ENCODE data around the gene CCDC102A. TPM values are rescaled to one million over a fixed set of nuclear protein-coding genes. Genes with fewer than 3 reads are reported as not detected.
"Not testable (repeated sequence)": the region's sequence is repeated elsewhere in the genome, so short reads cannot be mapped to it uniquely, and the experiment has no call there.

The CCDC102A gene
- total RNA-seq, 2 donors from 2014 or later = 16.7 to 21.2 TPM

DNA sequence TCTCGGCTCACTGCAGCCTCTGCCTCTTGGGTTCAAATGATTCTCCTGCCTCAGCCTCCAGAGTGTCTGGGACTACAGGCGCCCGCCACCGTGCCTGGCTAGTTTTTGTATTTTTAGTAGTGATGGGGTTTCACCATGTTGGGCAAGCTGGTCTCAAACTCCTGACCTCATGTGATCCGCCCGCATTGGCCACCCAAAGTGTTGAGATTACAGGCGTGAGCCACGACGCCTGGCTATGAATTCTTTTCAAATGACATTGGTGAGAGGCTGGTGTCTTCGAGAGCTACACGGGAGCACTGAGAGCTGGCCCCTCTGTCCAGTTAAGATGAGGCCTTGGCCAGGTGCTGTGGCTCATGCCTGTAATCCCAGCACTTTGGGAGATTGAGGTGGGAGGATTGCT is 36.4 kb downstream of the CCDC102A start:
- H3K27me3 Mint-ChIP-seq; H3K9me3 Mint-ChIP-seq; H3K27ac Mint-ChIP-seq; H3K4me3 Mint-ChIP-seq; H3K36me3 Mint-ChIP-seq (ENCODE audit: low read depth); H3K4me1 Mint-ChIP-seq; ATAC-seq (replicated peaks): not testable (repeated sequence)

GRCh38 chr16:57498031-57498430 is 38.3 kb downstream of the CCDC102A start:
- Mint-ChIP-seq H3K27ac (no peak overlapping the region), H3K4me3 (no peak overlapping the region), H3K4me1 (no peaks in the 10 kb centered on the region), H3K36me3 (ENCODE audit: low read depth) (no peaks in the 10 kb centered on the region), H3K9me3 (no peaks in the 10 kb centered on the region), H3K27me3 (peaks cover 7% of the 10 kb centered on the region)
- no peak for ATAC-seq (replicated peaks)

GRCh38 chr16:57497121-57497520 is 39.2 kb downstream of the CCDC102A start:
- H3K9me3 Mint-ChIP-seq = no peaks in the 10 kb centered on the region
- no peaks in the 10 kb centered on the region for H3K36me3 Mint-ChIP-seq (ENCODE audit: low read depth)
- H3K4me3 Mint-ChIP-seq = no peak overlapping the region
- ATAC-seq (replicated peaks) = no peak
- H3K27ac Mint-ChIP-seq = no peak overlapping the region
- H3K4me1 Mint-ChIP-seq = no peaks in the 10 kb centered on the region
- H3K27me3 Mint-ChIP-seq = peaks cover 7% of the 10 kb centered on the region

GRCh38 chr16:57493767-57494166 is 42.6 kb downstream of the CCDC102A start:
- H3K27me3 Mint-ChIP-seq = peaks cover 7% of the 10 kb centered on the region
- no peak overlapping the region for H3K27ac Mint-ChIP-seq
- H3K4me3 Mint-ChIP-seq = no peak overlapping the region
- ATAC-seq (replicated peaks) = no peak
- H3K36me3 Mint-ChIP-seq (ENCODE audit: low read depth) = no peaks in the 10 kb centered on the region
- H3K4me1 Mint-ChIP-seq = no peaks in the 10 kb centered on the region
- no peaks in the 10 kb centered on the region for H3K9me3 Mint-ChIP-seq

- H3K36me3 Mint-ChIP-seq (ENCODE audit: low read depth) = no peaks in the 10 kb centered on the region
- peaks cover 3% of the 10 kb centered on the region for H3K27me3 Mint-ChIP-seq
- H3K4me1 Mint-ChIP-seq = peaks cover 6% of the 10 kb centered on the region
- no peak overlapping the region for H3K27ac Mint-ChIP-seq
- no peaks in the 10 kb centered on the region for H3K9me3 Mint-ChIP-seq
- no peak overlapping the region for H3K4me3 Mint-ChIP-seq
- no peak for ATAC-seq (replicated peaks)
Measured at GRCh38 chr16:57489229-57489628, 47.1 kb downstream of the CCDC102A start.

- peak overlapping the region; percentile 74 for H3K27ac Mint-ChIP-seq
- ATAC-seq (replicated peaks) = no peak
Measured at GRCh38 chr16:57486858-57487834, 49.2 kb downstream of the CCDC102A start.

DNA sequence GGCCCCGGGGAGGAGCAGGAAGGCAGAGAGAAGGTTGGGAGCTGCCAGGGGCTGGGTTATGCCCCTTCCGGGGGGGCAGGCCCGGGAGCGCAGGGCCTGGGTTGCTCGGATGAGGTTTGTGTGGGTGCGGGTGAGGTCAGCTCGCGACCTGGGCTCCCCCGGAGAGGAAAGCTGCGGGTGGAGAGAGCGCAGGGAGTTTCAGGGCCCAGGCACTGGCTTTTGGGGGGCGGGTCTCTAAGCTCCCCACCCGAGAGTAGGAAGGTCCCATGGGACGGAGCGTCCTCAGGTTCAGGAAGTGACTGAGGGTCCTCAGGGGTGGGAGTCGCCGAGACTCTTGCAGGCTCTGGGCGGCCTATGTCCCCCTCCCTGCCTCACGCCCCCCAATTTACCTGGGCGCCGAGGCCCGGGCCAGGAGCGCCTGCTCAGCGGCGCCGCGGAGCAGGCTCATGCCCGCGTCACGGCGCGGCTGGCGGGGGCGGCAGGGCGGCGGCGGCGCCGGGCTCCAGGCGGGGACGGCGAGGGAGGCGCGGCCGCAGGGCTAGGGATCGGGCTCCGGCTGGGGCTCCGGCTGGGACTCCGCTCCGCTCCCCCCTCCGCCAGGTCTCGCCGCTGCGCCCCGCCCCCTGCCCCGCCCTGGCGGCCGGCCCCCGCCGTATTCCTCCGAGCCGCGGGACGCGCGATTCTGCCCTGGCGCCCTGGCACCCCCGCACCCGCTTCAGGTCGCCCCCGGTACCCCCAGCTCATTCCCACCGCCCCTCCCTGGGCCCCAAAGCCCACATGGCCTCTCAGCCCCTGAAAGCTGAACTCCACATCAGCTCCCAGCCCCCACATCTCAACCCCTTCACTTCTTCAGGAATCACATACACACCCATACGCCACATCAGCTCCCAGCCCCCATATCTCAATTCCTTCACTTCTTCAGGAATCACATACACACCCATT is 50.2 kb downstream of the CCDC102A start, which contains the start of gene DOK4:
TSS of gene DOK4 (minus strand) at position 578 of the 942 bp plus-strand sequence. CDS start 6,986 bp downstream, outside the sequence.
- Mint-ChIP-seq H3K27ac (peak within 1 kb of the TSS; percentile 88), H3K27me3 (no peaks in the 10 kb centered on the region)
- peak; percentile 96 for ATAC-seq (replicated peaks)

More at GRCh38 chr16:57486858-57487834, 49.2 kb downstream of the CCDC102A start:
- no peaks in the 10 kb centered on the region for H3K27me3 Mint-ChIP-seq
- H3K4me1 Mint-ChIP-seq = peaks cover 6% of the 10 kb centered on the region
- no peaks in the 10 kb centered on the region for H3K9me3 Mint-ChIP-seq
- H3K4me3 Mint-ChIP-seq = peak overlapping the region; percentile 89
- H3K36me3 Mint-ChIP-seq (ENCODE audit: low read depth) = no peaks in the 10 kb centered on the region

GRCh38 chr16:57485091-57485915 is 51.1 kb downstream of the CCDC102A start:
- no peak for ATAC-seq (replicated peaks)
- no peaks in the 10 kb centered on the region for H3K9me3 Mint-ChIP-seq
- peak overlapping the region; percentile 89 for H3K4me3 Mint-ChIP-seq
- peaks cover 6% of the 10 kb centered on the region for H3K4me1 Mint-ChIP-seq
- no peaks in the 10 kb centered on the region for H3K36me3 Mint-ChIP-seq (ENCODE audit: low read depth)
- H3K27ac Mint-ChIP-seq = peak overlapping the region; percentile 88
- no peaks in the 10 kb centered on the region for H3K27me3 Mint-ChIP-seq

More for the DNA sequence above, 50.2 kb downstream of the CCDC102A start, which contains the start of gene DOK4:
- H3K4me3 Mint-ChIP-seq = peak within 1 kb of the TSS; percentile 89
- no peaks in the 10 kb centered on the region for H3K36me3 Mint-ChIP-seq (ENCODE audit: low read depth)
- H3K9me3 Mint-ChIP-seq = no peaks in the 10 kb centered on the region
- H3K4me1 Mint-ChIP-seq = peaks cover 6% of the 10 kb centered on the region

GRCh38 chr16:57484515-57485005 is 51.8 kb downstream of the CCDC102A start:
- no peak for ATAC-seq (replicated peaks)
- H3K4me1 Mint-ChIP-seq = peaks cover 6% of the 10 kb centered on the region
- no peaks in the 10 kb centered on the region for H3K9me3 Mint-ChIP-seq
- H3K27me3 Mint-ChIP-seq = no peaks in the 10 kb centered on the region
- H3K4me3 Mint-ChIP-seq = peak overlapping the region; percentile 89
- H3K36me3 Mint-ChIP-seq (ENCODE audit: low read depth) = no peaks in the 10 kb centered on the region
- H3K27ac Mint-ChIP-seq = no peak overlapping the region

- ATAC-seq (replicated peaks) = no peak
- Mint-ChIP-seq H3K4me3 (no peak overlapping the region), H3K27me3 (no peaks in the 10 kb centered on the region), H3K9me3 (no peaks in the 10 kb centered on the region), H3K27ac (no peak overlapping the region), H3K4me1 (peaks cover 6% of the 10 kb centered on the region), H3K36me3 (ENCODE audit: low read depth) (no peaks in the 10 kb centered on the region)
Measured at GRCh38 chr16:57483725-57484514, 52.5 kb downstream of the CCDC102A start.

GRCh38 chr16:57482845-57483545 is 53.4 kb downstream of the CCDC102A start:
- H3K36me3 Mint-ChIP-seq (ENCODE audit: low read depth) = no peaks in the 10 kb centered on the region
- H3K27me3 Mint-ChIP-seq = no peaks in the 10 kb centered on the region
- no peak overlapping the region for H3K4me3 Mint-ChIP-seq
- H3K27ac Mint-ChIP-seq = no peak overlapping the region
- no peaks in the 10 kb centered on the region for H3K9me3 Mint-ChIP-seq
- ATAC-seq (replicated peaks) = no peak
- peaks cover 6% of the 10 kb centered on the region for H3K4me1 Mint-ChIP-seq

DNA sequence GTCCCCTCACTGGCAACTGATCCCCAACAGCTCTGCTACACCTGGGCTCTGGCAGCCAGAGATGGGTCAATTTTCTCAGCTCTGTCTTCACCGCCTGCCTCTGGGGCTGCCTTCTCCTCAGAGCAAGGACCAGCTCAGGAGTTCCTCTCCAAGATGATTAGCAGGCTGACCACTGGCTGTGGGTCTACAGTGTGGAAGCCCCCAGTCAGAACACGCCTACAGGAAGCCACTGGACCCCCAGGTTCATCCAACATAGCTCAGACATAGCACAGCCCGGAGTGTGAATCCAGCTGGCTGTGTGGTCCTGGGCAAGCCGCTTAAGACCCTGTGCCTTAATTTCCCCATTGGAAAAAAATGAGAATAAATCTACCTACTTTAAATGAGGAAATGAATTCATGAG is 55.0 kb downstream of the CCDC102A start:
- no peak for ATAC-seq (replicated peaks)
- H3K27me3 Mint-ChIP-seq = no peaks in the 10 kb centered on the region

More for the DNA sequence above, 55.0 kb downstream of the CCDC102A start:
- Mint-ChIP-seq H3K9me3 (no peaks in the 10 kb centered on the region), H3K27ac (no peak overlapping the region), H3K4me3 (no peak overlapping the region), H3K4me1 (peaks cover 8% of the 10 kb centered on the region), H3K36me3 (ENCODE audit: low read depth) (no peaks in the 10 kb centered on the region)
